ENCODE results near the gene FGF2.

The FGF2 gene

GRCh38 chr4:122901247-122902010, 74.8 kb downstream of the FGF2 start:
- no peak for TF ChIP-seq CTCF (IDR thresholded peaks at IDR 0.05; ENCODE audit: insufficient read depth, missing control alignments)
- FAIRE-seq (peak; percentile 11), DNase-seq (ENCODE audit: insufficient read length, low spot score) (no peak)

GRCh38 chr4:122903766-122904288, 77.2 kb downstream of the FGF2 start:
- no peak for TF ChIP-seq CTCF (IDR thresholded peaks at IDR 0.05; ENCODE audit: insufficient read depth, missing control alignments)
- DNase-seq (ENCODE audit: insufficient read length, low spot score) (no peak), FAIRE-seq (no peak)

GRCh38 chr4:122906859-122907305, 80.3 kb downstream of the FGF2 start:
- no peak for FAIRE-seq
- DNase-seq (ENCODE audit: insufficient read length, low spot score), result no peak
- no peak for TF ChIP-seq CTCF (IDR thresholded peaks at IDR 0.05; ENCODE audit: insufficient read depth, missing control alignments)

GRCh38 chr4:122908223-122908622, 81.6 kb downstream of the FGF2 start:
- no peak for TF ChIP-seq CTCF (IDR thresholded peaks at IDR 0.05; ENCODE audit: insufficient read depth, missing control alignments)
- FAIRE-seq (no peak), DNase-seq (ENCODE audit: insufficient read length, low spot score) (no peak)

- DNase-seq (ENCODE audit: insufficient read length, low spot score) (no peak), FAIRE-seq (no peak)
- TF ChIP-seq CTCF (IDR thresholded peaks at IDR 0.05; ENCODE audit: insufficient read depth, missing control alignments), result no peak
Observed at GRCh38 chr4:122909683-122910082, 83.1 kb downstream of the FGF2 start.

DNA sequence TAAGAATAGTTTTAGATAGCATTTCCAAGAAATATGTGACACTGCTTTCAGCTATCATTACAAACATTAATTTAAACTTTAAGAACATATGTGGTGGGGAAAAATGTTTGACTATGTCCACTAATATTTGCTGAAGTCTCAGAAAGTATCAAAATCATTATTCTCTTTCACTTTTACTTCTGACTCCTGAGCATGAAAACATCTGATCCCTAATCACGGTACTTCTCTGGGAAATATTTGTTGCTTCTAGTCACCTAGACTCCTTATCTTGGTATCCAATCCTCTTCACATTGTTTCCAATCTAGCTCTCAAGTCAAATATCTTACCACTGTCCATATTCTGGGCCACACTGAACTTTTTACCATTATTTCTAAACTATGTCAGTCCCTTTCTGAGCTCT, 85.0 kb downstream of the FGF2 start:
- no peak for TF ChIP-seq CTCF (IDR thresholded peaks at IDR 0.05; ENCODE audit: insufficient read depth, missing control alignments)
- DNase-seq (ENCODE audit: insufficient read length, low spot score) (no peak), FAIRE-seq (no peak)

Measured in D721Med (cell line).